MG63 (cell line): ENCODE results near the gene UTP14C. TPM values are rescaled to one million over a fixed set of nuclear protein-coding genes. Genes with fewer than 3 reads are reported as not detected.

Experiments
- total RNA-seq: library from RNA; depleted of rRNA; stranded (reverse); fragments of >200 nt; shearing (Covaris generic); gene quantifications from 2 replicates; pipeline ENCODE4 v1.2.3, GENCODE V29; 2014; ENCODE audit warnings: low replicate concordance; rRNA removed

UTP14C gene
- total RNA-seq, 1 experiment from 2014 or later, result 7.7 TPM

Other genes with a start within 250 kb of the UTP14C start
- 5.1 TPM in 1 of 2 replicates, not detected in the other for gene DHRS12, start 220.5 kb upstream of the UTP14C start, total RNA-seq
- not detected in 2 replicates for gene TMEM272, start 179.5 kb upstream of the UTP14C start, total RNA-seq
- not detected in 2 replicates for gene CCDC70, start 162.7 kb upstream of the UTP14C start, total RNA-seq
- gene ATP7B, start 13.2 kb upstream of the UTP14C start, total RNA-seq, result 1.9 and 6.9 TPM in 2 replicates
- gene ALG11, start 12.3 kb upstream of the UTP14C start, total RNA-seq, result 9.6 and 16.1 TPM in 2 replicates
- gene NEK5, start 104.4 kb downstream of the UTP14C start, total RNA-seq, result 0.20 TPM in 1 of 2 replicates, not detected in the other
- gene NEK3, start 134.9 kb downstream of the UTP14C start, total RNA-seq, result 6.7 and 6.9 TPM in 2 replicates